Lower leg skin (tissue), 4 donors: ENCODE results near the gene CDKAL1. TPM values are rescaled to one million over a fixed set of nuclear protein-coding genes. Genes with fewer than 3 reads are reported as not detected.
"Not testable (repeated sequence)": the region's sequence is repeated elsewhere in the genome, so short reads cannot be mapped to it uniquely, and the experiment has no call there.

Experiments used
- DNase-seq, 2 donors: peaks; one replicate each; pipeline ENCODE4 v3.0.0-alpha.2; 2019; ENCODE audit warnings: low spot score in 2 of 2
- H3K4me3 ChIP-seq: fragments of 200-600 bp; sonication (generic); 2 replicates; pipeline ENCODE4 v1.5.1; 2017; ENCODE audit warnings: mild to moderate bottlenecking, low read depth; ENCODE audit not compliant: poor library complexity, severe bottlenecking
- CTCF ChIP-seq, 3 donors: fragments of 450-650 bp; IDR thresholded peaks; one replicate each; pipeline ENCODE4 v1.5.1; 2016; ENCODE audit warnings: antibody characterized with exemption in 3 of 3, mild to moderate bottlenecking in 3 of 3, moderate library complexity in 2 of 3
- POLR2A ChIP-seq, 2 donors: fragments of 450-650 bp; IDR thresholded peaks; one replicate each; pipeline ENCODE4 v1.6.1; 2016 to 2017; ENCODE audit warnings: antibody characterized with exemption in 2 of 2, mild to moderate bottlenecking in 1 of 2, moderate library complexity in 1 of 2
- WGBS, 2 donors: methylation state at CpG; one replicate each; pipeline ENCODE4 v1.1.5; 2018; 5-methylcytosine and 5-hydroxymethylcytosine counted together
- intact Hi-C: fragments of 100-400 bp; cut with DNase I; formaldehyde crosslinking; loops from one replicate; pipeline ENCODE4 v1.15.0; 2023; ENCODE audit warnings: low total_unique reads
- total RNA-seq, 4 donors: library from RNA; depleted of rRNA; stranded (reverse); fragments of >200 nt; gene quantifications; one replicate each; pipeline ENCODE4 v1.1.0, GENCODE V29; 2016

CDKAL1 gene
- total RNA-seq, 4 donors from 2014 or later, result 10.3 to 18.0 (median 11.6) TPM

- DNase-seq, result no peak
- H3K4me3 ChIP-seq, result no peak overlapping the region
- TF ChIP-seq POLR2A (IDR thresholded peaks at IDR 0.05) (no peak), CTCF (IDR thresholded peaks at IDR 0.05) (no peak)
- intact Hi-C loops, result no loop called here
- 79 to 80% methylated on average over 5 of the region's 5 CpGs for WGBS, 2 donors
Measured at GRCh38 chr6:21241231-21242130, 707.2 kb downstream of the CDKAL1 start.

- no peak overlapping the region for H3K4me3 ChIP-seq
- WGBS, 2 donors, result 66% methylated on average over 3 of the region's 3 CpGs
- intact Hi-C loops, result no loop called here
- TF ChIP-seq CTCF (IDR thresholded peaks at IDR 0.05) (no peak), POLR2A (IDR thresholded peaks at IDR 0.05) (no peak)
- DNase-seq, result no peak
Measured at GRCh38 chr6:21244897-21245470, 710.7 kb downstream of the CDKAL1 start.

GRCh38 chr6:21245488-21245887 is 711.2 kb downstream of the CDKAL1 start:
- intact Hi-C loops, result no loop called here
- TF ChIP-seq CTCF (IDR thresholded peaks at IDR 0.05), result no peak
- TF ChIP-seq POLR2A (IDR thresholded peaks at IDR 0.05), result no peak
- 89 to 98% methylated on average over 4 of the region's 4 CpGs for WGBS, 2 donors
- no peak overlapping the region for H3K4me3 ChIP-seq
- DNase-seq, result no peak

- intact Hi-C loops, result no loop called here
- 84% methylated on average over 6 of the region's 6 CpGs for WGBS, 2 donors
Measured at GRCh38 chr6:21246075-21246474, 711.8 kb downstream of the CDKAL1 start.

GRCh38 chr6:21254460-21254859 is 720.2 kb downstream of the CDKAL1 start:
- not testable (repeated sequence) for H3K4me3 ChIP-seq, DNase-seq
- intact Hi-C loops, result loop anchor here (10.0 kb wide), 1 partner anchor 70 kb away; no protein-coding TSS in a partner anchor

More at GRCh38 chr6:21246075-21246474, 711.8 kb downstream of the CDKAL1 start:
- no peak for DNase-seq
- no peak overlapping the region for H3K4me3 ChIP-seq
- TF ChIP-seq POLR2A (IDR thresholded peaks at IDR 0.05) (no peak), CTCF (IDR thresholded peaks at IDR 0.05) (no peak)

GRCh38 chr6:21256197-21256596 is 721.9 kb downstream of the CDKAL1 start:
- 88 to 90% methylated on average over 3 of the region's 3 CpGs for WGBS, 2 donors
- TF ChIP-seq CTCF (IDR thresholded peaks at IDR 0.05) (no peak), POLR2A (IDR thresholded peaks at IDR 0.05) (no peak)
- intact Hi-C loops, result loop anchor here (10.0 kb wide), 1 partner anchor 69 kb away; no protein-coding TSS in a partner anchor
- no peak overlapping the region for H3K4me3 ChIP-seq
- no peak for DNase-seq
